Fibroblast of lung (primary cell): Measurements from ENCODE around the gene APBA2. TPM values are rescaled to one million over a fixed set of nuclear protein-coding genes. Genes with fewer than 3 reads are reported as not detected.

Experiments used
- DNase-seq, 2 donors: peaks; one replicate each; pipeline versions ENCODE4 v3.0.0 to v3.0.0-alpha.2; 2010; ENCODE audit warnings: low read depth in 2 of 2
- H2AFZ ChIP-seq: 2 replicates; pipeline ENCODE4 v1.5.1; 2012; ENCODE audit warnings: low read length, control low read depth, inconsistent platforms
- H3K27ac ChIP-seq: 2 replicates; pipeline ENCODE4 v1.5.1; 2011; ENCODE audit warnings: low read length, control low read depth; ENCODE audit not compliant: insufficient read depth
- H3K27me3 ChIP-seq: 2 replicates; pipeline ENCODE4 v1.5.1; 2011; ENCODE audit warnings: mild to moderate bottlenecking, low read length; ENCODE audit not compliant: control insufficient read depth, insufficient read depth
- H3K36me3 ChIP-seq: 2 replicates; pipeline ENCODE4 v1.5.1; 2011; ENCODE audit warnings: low read length; ENCODE audit not compliant: control insufficient read depth, insufficient read depth
- H3K4me1 ChIP-seq: 2 replicates; pipeline ENCODE4 v1.5.1; 2011; ENCODE audit warnings: low read length; ENCODE audit not compliant: control insufficient read depth, insufficient read depth; ENCODE audit errors: extremely low read depth
- H3K4me2 ChIP-seq: 2 replicates; pipeline ENCODE4 v1.5.1; 2011; ENCODE audit warnings: low read length, control low read depth; ENCODE audit not compliant: insufficient read depth; ENCODE audit errors: extremely low read depth
- H3K4me3 ChIP-seq, 4 experiments: fragments of 200-600 bp in 1 of 4; sonication (generic) in 1 of 4; replicated peaks in 1 of 4; 2 replicates each; pipeline ENCODE4 v1.5.1; 2011 to 2016; ENCODE audit warnings: low read length in 4 of 4, low read depth in 3 of 4, mild to moderate bottlenecking in 3 of 4, control low read depth in 2 of 4, inconsistent platforms in 1 of 4, mixed read lengths in 1 of 4; ENCODE audit not compliant: insufficient read depth in 1 of 4; ENCODE audit errors: control extremely low read depth in 1 of 4
- H3K79me2 ChIP-seq: 2 replicates; pipeline ENCODE4 v1.5.1; 2012; ENCODE audit warnings: mild to moderate bottlenecking, low read length, inconsistent platforms; ENCODE audit not compliant: control insufficient read depth, insufficient read depth
- H3K9ac ChIP-seq: 2 replicates; pipeline ENCODE4 v1.5.1; 2011; ENCODE audit warnings: mild to moderate bottlenecking, low read length, control low read depth; ENCODE audit not compliant: insufficient read depth
- H3K9me3 ChIP-seq: 2 replicates; pipeline ENCODE4 v1.5.1; 2012; ENCODE audit warnings: low read depth, low read length; ENCODE audit not compliant: control insufficient read depth, insufficient read depth
- H4K20me1 ChIP-seq: 2 replicates; pipeline ENCODE4 v1.5.1; 2011; ENCODE audit warnings: low read length; ENCODE audit not compliant: control insufficient read depth, insufficient read depth; ENCODE audit errors: extremely low read depth
- EZH2 ChIP-seq: IDR thresholded peaks from 2 replicates; pipeline ENCODE4 v1.5.1; 2012; ENCODE audit warnings: low read length, control low read depth, mild to moderate bottlenecking; ENCODE audit errors: missing control alignments
- polyA plus RNA-seq, 2 donors: library from polyadenylated mRNA; depleted of rRNA in 1 of 2; stranded (reverse) in 1 of 2; unstranded in 1 of 2; fragments of >200 nt; gene quantifications; 2 replicates each; pipeline ENCODE4 v1.2.1, GENCODE V29; 2011 to 2012; ENCODE audit warnings: missing spikeins in 1 of 2
- total RNA-seq: library from RNA; depleted of rRNA; stranded (reverse); fragments of >200 nt; gene quantifications from 2 replicates; pipeline ENCODE4 v1.2.1, GENCODE V29; 2014
- TF ChIP-seq, protein P1 (sequence below), 2 donors: IDR thresholded peaks in 1 of 2; conservative IDR thresholded peaks in 1 of 2; 1 replicate in 1 of 2; 2 replicates in 1 of 2; pipeline ENCODE4 v1.5.1; 2011 to 2012; ENCODE audit warnings: low read length in 2 of 2, control low read depth in 1 of 2, inconsistent platforms in 1 of 2, low read depth in 1 of 2, mild to moderate bottlenecking in 1 of 2

APBA2 gene
- total and polyA plus RNA-seq, 2 donors (not counting 1 experiment from before 2014, with no cell fraction given), result 9.5 to 20.3 TPM

DNA sequence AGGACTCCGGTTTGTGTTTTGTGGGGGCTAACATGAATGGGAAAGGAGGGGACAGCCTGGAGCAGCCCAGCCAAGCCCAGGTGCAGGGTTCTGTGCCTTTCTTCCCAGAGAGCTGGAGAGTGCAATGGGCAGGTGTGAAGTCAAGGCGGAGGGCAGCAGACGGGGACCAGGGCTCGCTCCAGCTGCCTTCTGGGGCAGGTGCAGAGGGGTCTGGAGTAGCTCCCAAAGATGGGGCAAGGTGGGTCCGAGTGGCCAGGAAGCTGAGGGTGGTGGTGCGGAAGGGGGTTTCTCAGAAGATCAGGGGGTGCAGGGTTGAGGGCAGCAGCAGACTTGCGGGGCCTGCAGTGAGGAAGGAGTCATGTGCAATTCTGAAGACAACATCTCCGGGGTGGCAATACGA lies 225.0 kb downstream of the APBA2 start:
- TF ChIP-seq EZH2, result no peak
- TF ChIP-seq, protein P1, sequence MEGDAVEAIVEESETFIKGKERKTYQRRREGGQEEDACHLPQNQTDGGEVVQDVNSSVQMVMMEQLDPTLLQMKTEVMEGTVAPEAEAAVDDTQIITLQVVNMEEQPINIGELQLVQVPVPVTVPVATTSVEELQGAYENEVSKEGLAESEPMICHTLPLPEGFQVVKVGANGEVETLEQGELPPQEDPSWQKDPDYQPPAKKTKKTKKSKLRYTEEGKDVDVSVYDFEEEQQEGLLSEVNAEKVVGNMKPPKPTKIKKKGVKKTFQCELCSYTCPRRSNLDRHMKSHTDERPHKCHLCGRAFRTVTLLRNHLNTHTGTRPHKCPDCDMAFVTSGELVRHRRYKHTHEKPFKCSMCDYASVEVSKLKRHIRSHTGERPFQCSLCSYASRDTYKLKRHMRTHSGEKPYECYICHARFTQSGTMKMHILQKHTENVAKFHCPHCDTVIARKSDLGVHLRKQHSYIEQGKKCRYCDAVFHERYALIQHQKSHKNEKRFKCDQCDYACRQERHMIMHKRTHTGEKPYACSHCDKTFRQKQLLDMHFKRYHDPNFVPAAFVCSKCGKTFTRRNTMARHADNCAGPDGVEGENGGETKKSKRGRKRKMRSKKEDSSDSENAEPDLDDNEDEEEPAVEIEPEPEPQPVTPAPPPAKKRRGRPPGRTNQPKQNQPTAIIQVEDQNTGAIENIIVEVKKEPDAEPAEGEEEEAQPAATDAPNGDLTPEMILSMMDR (conservative IDR thresholded peaks at IDR 0.05 in 1 of 2, IDR thresholded peaks at IDR 0.05 in 1 of 2; ENCODE audit: low read depth in 1 of 2, low read length in 2 of 2), result no peak
- DNase-seq, result no peak
- H4K20me1 ChIP-seq, result no peaks in the 10 kb centered on the region
- H3K79me2 ChIP-seq, result no peaks in the 10 kb centered on the region
- no peak overlapping the region for H3K27ac ChIP-seq
- H3K4me2 ChIP-seq, result no peak overlapping the region
- H3K9me3 ChIP-seq, result no peaks in the 10 kb centered on the region
- no peak overlapping the region for H3K4me3 ChIP-seq
- no peaks in the 10 kb centered on the region for H3K27me3 ChIP-seq
- no peaks in the 10 kb centered on the region for H3K4me1 ChIP-seq
- no peak overlapping the region for H3K9ac ChIP-seq
- no peaks in the 10 kb centered on the region for H3K36me3 ChIP-seq
- no peak overlapping the region for H2AFZ ChIP-seq

DNA sequence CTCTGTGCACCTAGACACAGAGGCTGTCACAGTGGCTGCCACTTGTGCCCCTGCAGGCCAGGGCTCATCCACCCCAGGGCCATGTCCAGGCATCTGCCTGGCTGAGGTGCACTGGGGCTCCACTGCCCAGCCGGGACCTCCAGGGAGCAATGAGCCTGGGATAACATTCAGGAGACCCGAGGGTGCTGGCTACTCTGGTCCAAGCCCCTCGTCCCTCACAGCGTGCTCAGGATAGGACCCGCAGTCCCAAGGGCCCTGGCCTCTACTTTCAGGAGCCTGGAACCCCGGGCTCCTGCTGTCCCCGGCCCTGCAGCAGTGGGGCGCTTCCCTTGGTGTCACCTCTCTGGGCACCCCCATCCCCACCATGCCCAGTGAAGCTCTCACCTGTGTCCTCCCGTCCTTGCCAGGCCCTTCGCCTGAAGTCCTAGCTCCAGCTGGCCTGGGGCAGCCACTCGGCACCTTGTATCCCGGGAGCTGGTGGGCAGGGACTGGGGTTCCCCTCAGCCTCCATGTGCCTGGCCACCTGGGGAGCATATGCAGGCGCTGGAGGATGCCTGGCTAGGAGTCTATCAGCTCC lies 226.0 kb downstream of the APBA2 start:
- Histone ChIP-seq H3K4me1 (no peaks in the 10 kb centered on the region), H3K4me3 (no peak overlapping the region), H2AFZ (no peak overlapping the region), H3K4me2 (no peak overlapping the region), H3K79me2 (no peaks in the 10 kb centered on the region), H3K36me3 (no peaks in the 10 kb centered on the region), H3K9me3 (no peaks in the 10 kb centered on the region), H3K27ac (no peak overlapping the region), H4K20me1 (no peaks in the 10 kb centered on the region), H3K9ac (no peak overlapping the region), H3K27me3 (no peaks in the 10 kb centered on the region)
- TF ChIP-seq, protein P1 (conservative IDR thresholded peaks at IDR 0.05 in 1 of 2, IDR thresholded peaks at IDR 0.05 in 1 of 2; ENCODE audit: low read depth in 1 of 2, low read length in 2 of 2), result no peak
- no peak for TF ChIP-seq EZH2
- no peak for DNase-seq

DNA sequence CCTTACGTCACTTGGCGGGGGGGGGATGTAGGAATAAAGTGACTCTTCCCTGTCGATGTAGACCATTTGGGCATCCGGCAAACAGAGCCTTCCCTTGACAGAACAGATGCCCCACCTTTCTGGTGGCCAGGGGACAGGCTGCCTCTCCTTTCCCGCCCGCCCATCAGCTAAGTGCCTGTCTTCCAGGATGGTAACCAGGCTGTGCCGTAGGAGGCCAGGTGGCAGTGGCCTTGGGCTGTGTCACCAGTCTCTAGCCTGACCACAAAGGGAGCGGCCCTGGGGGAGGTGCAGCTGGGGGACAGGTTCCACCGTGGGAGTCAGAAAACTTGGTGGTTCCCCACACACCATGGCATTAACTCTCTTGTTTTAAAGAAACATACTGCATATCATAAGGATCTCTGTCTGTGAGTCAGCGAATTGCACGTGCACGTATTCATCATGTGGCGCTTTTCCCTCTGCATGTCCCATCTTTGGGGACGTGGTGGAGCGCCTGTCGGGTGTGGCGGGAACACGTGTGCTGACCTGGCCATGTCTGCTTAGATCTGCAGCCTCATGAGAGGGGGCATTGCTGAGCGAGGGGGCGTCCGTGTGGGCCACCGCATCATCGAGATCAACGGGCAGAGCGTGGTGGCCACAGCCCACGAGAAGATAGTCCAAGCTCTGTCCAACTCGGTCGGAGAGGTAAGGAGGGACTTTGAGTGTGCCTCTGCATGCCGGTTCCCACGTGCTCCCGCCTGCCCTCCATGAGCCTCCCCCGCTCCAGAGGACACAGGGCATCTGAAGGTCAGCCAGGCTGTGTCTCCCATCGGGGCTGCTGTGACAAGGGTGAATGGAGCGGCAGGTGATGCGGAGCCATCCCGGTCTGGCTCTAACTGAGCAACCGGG lies 227.8 kb downstream of the APBA2 start:
- no peaks in the 10 kb centered on the region for H4K20me1 ChIP-seq
- no peak overlapping the region for H2AFZ ChIP-seq
- H3K4me2 ChIP-seq, result no peak overlapping the region
- H3K9me3 ChIP-seq, result no peaks in the 10 kb centered on the region
- no peak overlapping the region for H3K4me3 ChIP-seq
- no peak overlapping the region for H3K9ac ChIP-seq
- DNase-seq, result no peak
- no peaks in the 10 kb centered on the region for H3K79me2 ChIP-seq
- H3K36me3 ChIP-seq, result no peaks in the 10 kb centered on the region
- H3K27me3 ChIP-seq, result no peaks in the 10 kb centered on the region
- H3K4me1 ChIP-seq, result no peaks in the 10 kb centered on the region
- TF ChIP-seq, protein P1 (conservative IDR thresholded peaks at IDR 0.05 in 1 of 2, IDR thresholded peaks at IDR 0.05 in 1 of 2; ENCODE audit: low read depth in 1 of 2, low read length in 2 of 2), result no peak
- TF ChIP-seq EZH2, result no peak
- no peak overlapping the region for H3K27ac ChIP-seq
